Measurements from ENCODE around the gene MIA2. TPM values are rescaled to one million over a fixed set of nuclear protein-coding genes. Genes with fewer than 3 reads are reported as not detected.

Gene MIA2
- polyA plus RNA-seq, 1 of the 3 experiments (the other 2 are of a cell fraction): 2.6 TPM

DNA sequence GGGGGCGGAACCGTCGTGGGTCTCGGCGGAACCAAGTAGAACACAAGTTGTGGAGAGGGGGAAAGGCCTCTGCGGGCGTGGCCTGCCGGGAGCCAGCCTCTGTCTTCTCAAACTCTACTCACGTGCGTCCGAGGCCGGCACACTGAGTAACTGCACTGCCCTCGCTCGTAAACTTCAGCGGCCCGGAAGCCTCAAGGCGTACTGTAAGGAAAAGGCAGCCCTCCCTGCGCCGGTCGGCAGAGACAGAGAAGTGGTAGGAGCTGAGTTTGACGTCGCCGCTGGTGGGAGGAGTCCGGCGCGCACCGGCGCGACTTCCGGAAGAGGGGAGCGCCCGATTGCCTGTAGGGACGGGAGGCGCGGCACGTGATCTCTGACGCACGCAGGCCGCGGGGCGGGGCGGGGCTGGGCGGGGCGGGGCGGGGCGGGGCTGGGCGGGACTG, 198.5 kb downstream of the MIA2 start, which contains the start of gene FBXO33:
TSS of gene FBXO33 (minus strand) at position 255 of the 440 bp plus-strand sequence. CDS start 271 bp downstream, outside the sequence.
- Histone ChIP-seq H2AFZ (ENCODE audit: low read depth) (peak within 1 kb of the TSS; percentile 94), H3K79me2 (ENCODE audit: insufficient read depth) (peaks cover 38% of the 10 kb centered on the region), H3F3A (replicated peaks; ENCODE audit: insufficient read depth) (no peaks in the 10 kb centered on the region), H4K20me1 (ENCODE audit: insufficient read depth) (no peaks in the 10 kb centered on the region; the same call in 1 of the 2 replicates), H3K9me2 (no peaks in the 10 kb centered on the region), H3K9ac (peak within 1 kb of the TSS; percentile 92), H3K27ac (ENCODE audit: low read depth in 2 of 2, low read length in 1 of 2) (peak within 1 kb of the TSS; percentile 95), H3K27me3 (ENCODE audit: insufficient read depth) (no peaks in the 10 kb centered on the region), H3K9me3 (no peaks in the 10 kb centered on the region), H3K4me2 (peak within 1 kb of the TSS; percentile 76), H3K36me3 (replicated peaks in 1 of 2; ENCODE audit: control insufficient read depth in 1 of 2, insufficient read depth in 2 of 2, low read length in 1 of 2) (no peaks in the 10 kb centered on the region), H3K4me1 (ENCODE audit: control insufficient read depth in 1 of 2, insufficient read depth in 2 of 2, low read depth in 1 of 2, low read length in 1 of 2) (peaks cover 0 to 7% of the 10 kb centered on the region in 2 experiments; a peak in 2 of 4 replicates), H3K4me3 (ENCODE audit: low read depth in 2 of 2, low read length in 1 of 2) (peak within 1 kb of the TSS; percentile 69 to 70)
- ChIA-PET CTCF (interaction anchor here (1.0 to 1.4 kb wide), 3 partner anchors 32 to 296 kb away, joined by 3 to 4 read pairs (median 3); partner anchors contain the start of gene TRAPPC6B), POLR2A (interaction anchor here (1.3 to 2.2 kb wide), 2 partner anchors 262 to 329 kb away, joined by 6 to 7 read pairs; partner anchors contain the start of genes SEC23A and TRAPPC6B)
- TF ChIP-seq, protein P1, sequence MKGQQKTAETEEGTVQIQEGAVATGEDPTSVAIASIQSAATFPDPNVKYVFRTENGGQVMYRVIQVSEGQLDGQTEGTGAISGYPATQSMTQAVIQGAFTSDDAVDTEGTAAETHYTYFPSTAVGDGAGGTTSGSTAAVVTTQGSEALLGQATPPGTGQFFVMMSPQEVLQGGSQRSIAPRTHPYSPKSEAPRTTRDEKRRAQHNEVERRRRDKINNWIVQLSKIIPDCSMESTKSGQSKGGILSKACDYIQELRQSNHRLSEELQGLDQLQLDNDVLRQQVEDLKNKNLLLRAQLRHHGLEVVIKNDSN (IDR thresholded peaks at IDR 0.05; ENCODE audit: borderline replicate concordance, low read depth): peak; percentile 87
- TF ChIP-seq, protein P2, sequence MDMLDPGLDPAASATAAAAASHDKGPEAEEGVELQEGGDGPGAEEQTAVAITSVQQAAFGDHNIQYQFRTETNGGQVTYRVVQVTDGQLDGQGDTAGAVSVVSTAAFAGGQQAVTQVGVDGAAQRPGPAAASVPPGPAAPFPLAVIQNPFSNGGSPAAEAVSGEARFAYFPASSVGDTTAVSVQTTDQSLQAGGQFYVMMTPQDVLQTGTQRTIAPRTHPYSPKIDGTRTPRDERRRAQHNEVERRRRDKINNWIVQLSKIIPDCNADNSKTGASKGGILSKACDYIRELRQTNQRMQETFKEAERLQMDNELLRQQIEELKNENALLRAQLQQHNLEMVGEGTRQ (IDR thresholded peaks at IDR 0.05; ENCODE audit: borderline replicate concordance, low read depth, low read length): peak; percentile 44; the same call in 1 of the 2 replicates
- TF ChIP-seq ELF1 (IDR thresholded peaks at IDR 0.05): peak; percentile 55
- no peak for TF ChIP-seq RXRA (IDR thresholded peaks at IDR 0.05; ENCODE audit: borderline replicate concordance, low read depth)
- peak; percentile 87 for DNase-seq
- 2% methylated on average over 11 of the region's 47 CpGs for WGBS (ENCODE audit: low lambda C conversion rate)

DNA sequence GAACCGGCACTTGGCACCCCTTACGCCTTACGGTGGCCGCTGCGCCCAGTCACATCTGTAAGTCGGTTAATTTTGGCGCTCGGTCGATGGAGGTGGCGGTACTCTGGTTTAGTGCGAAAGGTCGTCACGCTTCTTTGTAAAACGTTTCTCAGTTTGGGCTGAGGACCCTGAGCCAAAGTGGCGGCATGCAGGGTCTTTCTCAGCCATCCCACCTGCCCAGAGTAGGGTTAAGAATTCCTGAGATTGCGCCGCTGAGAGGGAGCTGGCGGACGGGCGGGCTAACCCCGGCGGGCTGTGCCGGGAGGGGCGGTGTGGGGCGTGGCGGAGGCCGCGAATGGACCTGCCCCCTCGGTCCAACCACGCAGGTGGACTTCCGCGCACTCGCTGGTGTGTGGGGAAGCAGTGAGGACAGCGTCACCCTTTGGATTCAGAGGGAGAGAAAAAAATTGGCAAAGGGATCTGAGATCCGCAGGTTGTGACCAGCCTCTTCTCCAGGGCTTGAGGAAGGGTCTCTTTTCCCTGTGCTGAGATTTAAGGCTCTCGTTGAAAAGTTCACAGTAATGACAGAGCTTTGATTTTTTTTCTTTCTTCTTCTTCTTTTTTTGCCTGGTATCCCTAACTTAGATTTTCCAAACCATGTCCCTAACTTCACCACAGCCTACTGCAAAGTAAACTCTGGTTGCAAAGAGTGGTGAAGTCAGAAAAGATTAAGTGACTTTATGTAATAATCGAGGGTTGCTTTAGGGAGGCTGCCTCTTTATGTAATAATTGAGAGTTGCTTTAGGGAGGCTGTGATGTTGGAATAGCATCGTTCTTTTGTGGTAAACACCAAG, 199.1 kb downstream of the MIA2 start:
- H3K4me1 ChIP-seq (ENCODE audit: control insufficient read depth in 1 of 2, insufficient read depth in 2 of 2, low read depth in 1 of 2, low read length in 1 of 2): peaks cover 0 to 7% of the 10 kb centered on the region in 2 experiments; a peak in 2 of 4 replicates
- no peaks in the 10 kb centered on the region for H3K27me3 ChIP-seq (ENCODE audit: insufficient read depth)
- peak overlapping the region; percentile 94 for H2AFZ ChIP-seq (ENCODE audit: low read depth)
- peak; percentile 76 for DNase-seq
- H3K36me3 ChIP-seq (replicated peaks in 1 of 2; ENCODE audit: control insufficient read depth in 1 of 2, insufficient read depth in 2 of 2, low read length in 1 of 2): no peaks in the 10 kb centered on the region
- WGBS (ENCODE audit: low lambda C conversion rate): 0% methylated on average over 4 of the region's 38 CpGs
- POLR2A ChIA-PET: interaction anchor here (1.3 to 2.2 kb wide), 2 partner anchors 263 to 330 kb away, joined by 6 to 7 read pairs; partner anchors contain the start of genes SEC23A and TRAPPC6B
- no peaks in the 10 kb centered on the region for H3F3A ChIP-seq (replicated peaks; ENCODE audit: insufficient read depth)
- CTCF ChIA-PET: interaction anchor here (1.0 to 1.4 kb wide), 3 partner anchors 32 to 296 kb away, joined by 3 to 4 read pairs (median 3); partner anchors contain the start of gene TRAPPC6B
- H3K27ac ChIP-seq (ENCODE audit: low read depth in 2 of 2, low read length in 1 of 2): peak overlapping the region; percentile 82 to 87
- peak overlapping the region; percentile 54 to 69 for H3K4me3 ChIP-seq (ENCODE audit: low read depth in 2 of 2, low read length in 1 of 2)
- no peaks in the 10 kb centered on the region for H3K9me3 ChIP-seq
- H3K4me2 ChIP-seq: peak overlapping the region; percentile 74
- H3K9ac ChIP-seq: peak overlapping the region; percentile 62; the same call in 1 of the 2 replicates
- H3K9me2 ChIP-seq: no peaks in the 10 kb centered on the region
- H3K79me2 ChIP-seq (ENCODE audit: insufficient read depth): peaks cover 33% of the 10 kb centered on the region
- H4K20me1 ChIP-seq (ENCODE audit: insufficient read depth): no peaks in the 10 kb centered on the region; the same call in 1 of the 2 replicates
- TF ChIP-seq TEAD4 (IDR thresholded peaks at IDR 0.05; ENCODE audit: borderline replicate concordance, insufficient read depth): no peak
- no peak for TF ChIP-seq JUND (IDR thresholded peaks at IDR 0.05)
- TF ChIP-seq POLR2AphosphoS5 (IDR thresholded peaks at IDR 0.05; ENCODE audit: low read depth, low read length): 0 out of 2 replicates have a peak, but pooled peaks have one; percentile 33
- TF ChIP-seq RAD21 (IDR thresholded peaks at IDR 0.05; ENCODE audit: low read length): peak; percentile 20; the same call in 1 of the 2 replicates
- TF ChIP-seq, protein P3, sequence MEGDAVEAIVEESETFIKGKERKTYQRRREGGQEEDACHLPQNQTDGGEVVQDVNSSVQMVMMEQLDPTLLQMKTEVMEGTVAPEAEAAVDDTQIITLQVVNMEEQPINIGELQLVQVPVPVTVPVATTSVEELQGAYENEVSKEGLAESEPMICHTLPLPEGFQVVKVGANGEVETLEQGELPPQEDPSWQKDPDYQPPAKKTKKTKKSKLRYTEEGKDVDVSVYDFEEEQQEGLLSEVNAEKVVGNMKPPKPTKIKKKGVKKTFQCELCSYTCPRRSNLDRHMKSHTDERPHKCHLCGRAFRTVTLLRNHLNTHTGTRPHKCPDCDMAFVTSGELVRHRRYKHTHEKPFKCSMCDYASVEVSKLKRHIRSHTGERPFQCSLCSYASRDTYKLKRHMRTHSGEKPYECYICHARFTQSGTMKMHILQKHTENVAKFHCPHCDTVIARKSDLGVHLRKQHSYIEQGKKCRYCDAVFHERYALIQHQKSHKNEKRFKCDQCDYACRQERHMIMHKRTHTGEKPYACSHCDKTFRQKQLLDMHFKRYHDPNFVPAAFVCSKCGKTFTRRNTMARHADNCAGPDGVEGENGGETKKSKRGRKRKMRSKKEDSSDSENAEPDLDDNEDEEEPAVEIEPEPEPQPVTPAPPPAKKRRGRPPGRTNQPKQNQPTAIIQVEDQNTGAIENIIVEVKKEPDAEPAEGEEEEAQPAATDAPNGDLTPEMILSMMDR (IDR thresholded peaks at IDR 0.05): peak; percentile 13; the same call in 1 of the 2 replicates
- TF ChIP-seq, protein P4, sequence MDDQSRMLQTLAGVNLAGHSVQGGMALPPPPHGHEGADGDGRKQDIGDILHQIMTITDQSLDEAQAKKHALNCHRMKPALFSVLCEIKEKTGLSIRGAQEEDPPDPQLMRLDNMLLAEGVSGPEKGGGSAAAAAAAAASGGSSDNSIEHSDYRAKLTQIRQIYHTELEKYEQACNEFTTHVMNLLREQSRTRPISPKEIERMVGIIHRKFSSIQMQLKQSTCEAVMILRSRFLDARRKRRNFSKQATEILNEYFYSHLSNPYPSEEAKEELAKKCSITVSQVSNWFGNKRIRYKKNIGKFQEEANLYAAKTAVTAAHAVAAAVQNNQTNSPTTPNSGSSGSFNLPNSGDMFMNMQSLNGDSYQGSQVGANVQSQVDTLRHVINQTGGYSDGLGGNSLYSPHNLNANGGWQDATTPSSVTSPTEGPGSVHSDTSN (IDR thresholded peaks at IDR 0.05): no peak
- TF ChIP-seq NFIC (IDR thresholded peaks at IDR 0.05; ENCODE audit: borderline replicate concordance): 0 out of 2 replicates have a peak, but pooled peaks have one; percentile 17
- TF ChIP-seq MEF2A (IDR thresholded peaks at IDR 0.05; ENCODE audit: borderline replicate concordance, low read depth): no peak
- TF ChIP-seq NRF1 (IDR thresholded peaks at IDR 0.05; ENCODE audit: low read depth, low read length): 0 out of 2 replicates have a peak, but pooled peaks have one; percentile 15
- TF ChIP-seq FOXJ3 (CRISPR knock-in tag; IDR thresholded peaks at IDR 0.05): no peak
- TF ChIP-seq, protein P5, sequence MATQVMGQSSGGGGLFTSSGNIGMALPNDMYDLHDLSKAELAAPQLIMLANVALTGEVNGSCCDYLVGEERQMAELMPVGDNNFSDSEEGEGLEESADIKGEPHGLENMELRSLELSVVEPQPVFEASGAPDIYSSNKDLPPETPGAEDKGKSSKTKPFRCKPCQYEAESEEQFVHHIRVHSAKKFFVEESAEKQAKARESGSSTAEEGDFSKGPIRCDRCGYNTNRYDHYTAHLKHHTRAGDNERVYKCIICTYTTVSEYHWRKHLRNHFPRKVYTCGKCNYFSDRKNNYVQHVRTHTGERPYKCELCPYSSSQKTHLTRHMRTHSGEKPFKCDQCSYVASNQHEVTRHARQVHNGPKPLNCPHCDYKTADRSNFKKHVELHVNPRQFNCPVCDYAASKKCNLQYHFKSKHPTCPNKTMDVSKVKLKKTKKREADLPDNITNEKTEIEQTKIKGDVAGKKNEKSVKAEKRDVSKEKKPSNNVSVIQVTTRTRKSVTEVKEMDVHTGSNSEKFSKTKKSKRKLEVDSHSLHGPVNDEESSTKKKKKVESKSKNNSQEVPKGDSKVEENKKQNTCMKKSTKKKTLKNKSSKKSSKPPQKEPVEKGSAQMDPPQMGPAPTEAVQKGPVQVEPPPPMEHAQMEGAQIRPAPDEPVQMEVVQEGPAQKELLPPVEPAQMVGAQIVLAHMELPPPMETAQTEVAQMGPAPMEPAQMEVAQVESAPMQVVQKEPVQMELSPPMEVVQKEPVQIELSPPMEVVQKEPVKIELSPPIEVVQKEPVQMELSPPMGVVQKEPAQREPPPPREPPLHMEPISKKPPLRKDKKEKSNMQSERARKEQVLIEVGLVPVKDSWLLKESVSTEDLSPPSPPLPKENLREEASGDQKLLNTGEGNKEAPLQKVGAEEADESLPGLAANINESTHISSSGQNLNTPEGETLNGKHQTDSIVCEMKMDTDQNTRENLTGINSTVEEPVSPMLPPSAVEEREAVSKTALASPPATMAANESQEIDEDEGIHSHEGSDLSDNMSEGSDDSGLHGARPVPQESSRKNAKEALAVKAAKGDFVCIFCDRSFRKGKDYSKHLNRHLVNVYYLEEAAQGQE (IDR thresholded peaks at IDR 0.05; ENCODE audit: low read depth, low read length): no peak
- TF ChIP-seq RCOR1 (IDR thresholded peaks at IDR 0.05; ENCODE audit: low read length): peak; percentile 15; the same call in 1 of the 2 replicates
